Measurements from ENCODE around the gene ADCY2. TPM values are rescaled to one million over a fixed set of nuclear protein-coding genes. Genes with fewer than 3 reads are reported as not detected.

Gene ADCY2
- total and polyA plus RNA-seq, 9 of the 15 experiments (the other 6 are each of a cell fraction or from before 2014, with no cell fraction given): 0.01 to 0.15 (median 0.03) TPM; not detected in 5

GRCh38 chr5:7842531-7842930 is 446.6 kb downstream of the ADCY2 start (continued):
- no peak for TF ChIP-seq FOXP4 (CRISPR knock-in tag; IDR thresholded peaks at IDR 0.05; ENCODE audit: borderline replicate concordance)

GRCh38 chr5:7844901-7845300 is 449.0 kb downstream of the ADCY2 start:
- POLR2A ChIA-PET: interaction anchor here (0.9 to 1.0 kb wide), 3 partner anchors 10 to 23 kb away, joined by 3 to 4 read pairs (median 3); no protein-coding TSS in a partner anchor
- no peak for ATAC-seq
- BruUV-seq (replicated peaks): no TSS peak
- intact Hi-C loops (cut with micrococcal nuclease) (no loop called here), in situ Hi-C loops (cut with MboI) (no loop called here)
- FAIRE-seq: no peak
- H3K4me2 ChIP-seq (ENCODE audit: insufficient read depth, low read length): no peak overlapping the region
- no peaks in the 10 kb centered on the region for H3K9me3 ChIP-seq (replicated peaks; ENCODE audit: control insufficient read depth, insufficient read depth, low read depth, low read length)
- H3K9ac ChIP-seq (ENCODE audit: insufficient read depth in 1 of 2, low read depth in 2 of 2, low read length in 2 of 2): no peak overlapping the region
- no peaks in the 10 kb centered on the region for H4K20me1 ChIP-seq (replicated peaks; ENCODE audit: control insufficient read depth, insufficient read depth, low read length)
- no peaks in the 10 kb centered on the region for H3K36me3 ChIP-seq (ENCODE audit: control insufficient read depth, insufficient read depth, low read length)
- H3K4me1 ChIP-seq (replicated peaks in 1 of 2; ENCODE audit: control insufficient read depth in 2 of 2, insufficient read depth in 2 of 2, low read length in 2 of 2): peaks cover 0 to 2% of the 10 kb centered on the region in 2 experiments; a peak in 1 of 5 replicates
- H3K27ac ChIP-seq (ENCODE audit: extremely low read depth, low read depth, low read length): no peak overlapping the region
- peaks cover 16 to 30% of the 10 kb centered on the region in 2 experiments; a peak in 4 of 5 replicates for H3K27me3 ChIP-seq (ENCODE audit: control insufficient read depth in 2 of 2, insufficient read depth in 2 of 2, low read length in 2 of 2)
- H3K9me1 ChIP-seq (ENCODE audit: control insufficient read depth, insufficient read depth, low read length): no peaks in the 10 kb centered on the region
- no peak overlapping the region for H2AFZ ChIP-seq (ENCODE audit: low read depth, low read length)
- no peak overlapping the region for H3K4me3 ChIP-seq
- no peaks in the 10 kb centered on the region for H3K79me2 ChIP-seq (ENCODE audit: control insufficient read depth, insufficient read depth, low read length)
- CTCF ChIA-PET (ENCODE audit: low intra/inter-chr PET ratio): no interaction called here
- DNase-seq (ENCODE audit: extremely low read depth in 1 of 4, low spot score in 3 of 4): no peak
- TF ChIP-seq DEAF1 (CRISPR knock-in tag; IDR thresholded peaks at IDR 0.05): no peak
- TF ChIP-seq ZBTB1 (CRISPR knock-in tag; IDR thresholded peaks at IDR 0.05; ENCODE audit: borderline replicate concordance, low read depth): no peak
- no peak for TF ChIP-seq PATZ1 (CRISPR knock-in tag; IDR thresholded peaks at IDR 0.05; ENCODE audit: borderline replicate concordance)
- no peak for TF ChIP-seq MTF1 (CRISPR knock-in tag; IDR thresholded peaks at IDR 0.05; ENCODE audit: borderline replicate concordance)
- no peak for TF ChIP-seq ARID3A (IDR thresholded peaks at IDR 0.05; ENCODE audit: borderline replicate concordance, low read depth, low read length)
- TF ChIP-seq ZNF165 (CRISPR knock-in tag; IDR thresholded peaks at IDR 0.05; ENCODE audit: borderline replicate concordance): no peak
- no peak for TF ChIP-seq ZNF436 (CRISPR knock-in tag; IDR thresholded peaks at IDR 0.05)
- no peak for TF ChIP-seq PYGO2 (tag; IDR thresholded peaks at IDR 0.05)
- TF ChIP-seq FOXK1 (CRISPR knock-in tag; IDR thresholded peaks at IDR 0.05; ENCODE audit: borderline replicate concordance): no peak
- TF ChIP-seq TOE1 (IDR thresholded peaks at IDR 0.05; ENCODE audit: borderline replicate concordance): no peak
- TF ChIP-seq TOE1 (CRISPR knock-in tag; IDR thresholded peaks at IDR 0.05; ENCODE audit: borderline replicate concordance, low read depth): no peak
- TF ChIP-seq FOXP1 (CRISPR knock-in tag; IDR thresholded peaks at IDR 0.05): no peak

All from K562 (cell line).